Kidney (tissue), 14 donors: ENCODE measurements around the gene SLC5A3. TPM values are rescaled to one million over a fixed set of nuclear protein-coding genes. Genes with fewer than 3 reads are reported as not detected.
A peak's percentile ranks its signal among the peaks of the same experiment; 100 is the strongest.

Experiments used
- DNase-seq, 5 donors: peaks; one replicate each; pipeline ENCODE4 v3.0.0-alpha.2; 2013 to 2020
- FAIRE-seq: peaks from 2 replicates; lab custom pipeline; 2012; peaks lifted over from hg19 to GRCh38; lab: Jason Lieb, UNC
- H3K27ac ChIP-seq, 2 donors: one replicate each; pipeline ENCODE4 v1.7.0; 2013; ENCODE audit warnings: low read depth in 2 of 2, low read length in 2 of 2, inconsistent platforms in 1 of 2
- H3K27me3 ChIP-seq: one replicate; pipeline ENCODE4 v1.7.1; 2013; ENCODE audit warnings: low read length, inconsistent platforms; ENCODE audit not compliant: control insufficient read depth, insufficient read depth
- H3K36me3 ChIP-seq, 3 donors: one replicate each; pipeline versions ENCODE4 v1.7.0 to v1.7.1; 2013; ENCODE audit warnings: low read length in 3 of 3, control low read depth in 1 of 3, inconsistent platforms in 1 of 3; ENCODE audit not compliant: insufficient read depth in 3 of 3, control insufficient read depth in 2 of 3
- H3K4me1 ChIP-seq, 3 donors: one replicate each; pipeline versions ENCODE4 v1.7.0 to v1.7.1; 2013; ENCODE audit warnings: low read length in 3 of 3, inconsistent platforms in 1 of 3, low read depth in 1 of 3; ENCODE audit not compliant: control insufficient read depth in 2 of 3, insufficient read depth in 2 of 3
- H3K4me3 ChIP-seq, 3 donors: one replicate each; pipeline versions ENCODE4 v1.7.0 to v1.8.1; 2013; ENCODE audit warnings: low read length in 3 of 3, control low read depth in 1 of 3, inconsistent platforms in 1 of 3
- H3K9ac ChIP-seq, 3 donors: one replicate each; pipeline versions ENCODE4 v1.7.0 to v1.7.1; 2013; ENCODE audit warnings: low read length in 3 of 3, control low read depth in 1 of 3, inconsistent platforms in 1 of 3
- H3K9me3 ChIP-seq, 3 donors: one replicate each; pipeline versions ENCODE4 v1.7.0 to v1.7.1; 2013; ENCODE audit warnings: low read length in 3 of 3, control low read depth in 1 of 3, inconsistent platforms in 1 of 3; ENCODE audit not compliant: control insufficient read depth in 2 of 3, insufficient read depth in 1 of 3
- CTCF ChIP-seq: IDR thresholded peaks from 3 replicates; pipeline ENCODE4 v1.5.1; 2012; ENCODE audit warnings: mild to moderate bottlenecking, moderate library complexity, borderline replicate concordance; ENCODE audit not compliant: insufficient read depth; ENCODE audit errors: extremely low read depth
- intact Hi-C: fragments of 100-400 bp; cut with DNase I; formaldehyde crosslinking; loops from one replicate; pipeline ENCODE4 v1.11.1; 2022
- polyA plus RNA-seq: library from polyadenylated mRNA; stranded (reverse); fragments of 350-450 nt; fragmentation: Illumina TruSeq; extraction: RNeasy Lipid Tissue Mini Kit (QIAGEN cat#74804); gene quantifications from one replicate; pipeline ENCODE4 v1.2.3, GENCODE V29; 2014; ENCODE audit warnings: low read depth, low replicate concordance; ENCODE audit not compliant: insufficient read depth
- total RNA-seq: library from RNA; stranded (reverse); fragmentation: NEBNext Ultra II Directional; extraction: Animal tissue kit (Norgen Biotek cat#: 25700); gene quantifications from one replicate; pipeline ENCODE4 v1.2.1, GENCODE V29; 2021
- donor health status: control.
- donor health status: control.
- donor health status: control.
- donor health status: control.
- donor health status: control.
- donor health status: DM: yes; HTN: yes; CAD: no.
- donor health status: Normal renal cell carcinoma (clear cell type).

SLC5A3 gene
- total and polyA plus RNA-seq, 2 donors from 2014 or later, result 12.4 to 26.0 TPM

- peak overlapping the region in 2 of 3 donors; percentile 26 to 85 for H3K9ac ChIP-seq
- H3K9me3 ChIP-seq, result no peaks in the 10 kb centered on the region
- intact Hi-C loops, result no loop called here
- H3K36me3 ChIP-seq, result peaks cover 0 to 9% (median 0%) of the 10 kb centered on the region in 3 donors
- DNase-seq, result no peak
- FAIRE-seq, result no peak
- H3K4me1 ChIP-seq, result peaks cover 0 to 15% (median 9%) of the 10 kb centered on the region in 3 donors
- no peak for TF ChIP-seq CTCF
- no peaks in the 10 kb centered on the region for H3K27me3 ChIP-seq
- H3K4me3 ChIP-seq, result peak overlapping the region in 1 of 3 donors; percentile 64
- peak overlapping the region; percentile 93 to 97 for H3K27ac ChIP-seq
These were observed 990 bp upstream of the SLC5A3 start for GRCh38 chr21:34072145-34073031.

GRCh38 chr21:34073749-34074282 is 438 bp downstream of the SLC5A3 start:
- H3K4me3 ChIP-seq, result peak overlapping the region; percentile 78 to 81 (median 78)
- DNase-seq (peak in 4 of 5 donors; percentile 38 to 77 (median 68)), FAIRE-seq (no peak)
- H3K4me1 ChIP-seq, result peaks cover 0 to 24% (median 14%) of the 10 kb centered on the region in 3 donors
- peaks cover 0 to 9% (median 0%) of the 10 kb centered on the region in 3 donors for H3K36me3 ChIP-seq
- intact Hi-C loops, result no loop called here
- peak overlapping the region; percentile 91 for H3K27ac ChIP-seq
- TF ChIP-seq CTCF, result no peak
- H3K27me3 ChIP-seq, result no peaks in the 10 kb centered on the region
- no peaks in the 10 kb centered on the region for H3K9me3 ChIP-seq
- H3K9ac ChIP-seq, result peak overlapping the region; percentile 71 to 97 (median 74)

- peak overlapping the region; percentile 78 to 81 (median 78) for H3K4me3 ChIP-seq
- H3K4me1 ChIP-seq, result peaks cover 0 to 24% (median 14%) of the 10 kb centered on the region in 3 donors
- peak overlapping the region; percentile 71 to 97 (median 92) for H3K9ac ChIP-seq
- H3K36me3 ChIP-seq, result peaks cover 0 to 9% (median 0%) of the 10 kb centered on the region in 3 donors
- no peak for TF ChIP-seq CTCF
- intact Hi-C loops, result no loop called here
- no peaks in the 10 kb centered on the region for H3K27me3 ChIP-seq
- FAIRE-seq (no peak), DNase-seq (peak in 4 of 5 donors; percentile 29 to 61 (median 53))
- peak overlapping the region; percentile 83 to 87 for H3K27ac ChIP-seq
- no peaks in the 10 kb centered on the region for H3K9me3 ChIP-seq
These were observed 1.1 kb downstream of the SLC5A3 start for GRCh38 chr21:34074283-34075090.
